Nucleus accumbens (tissue), 56 donors: ENCODE results near the gene PTPRE.

Experiments
- DNase-seq, 56 donors: peaks; one replicate each; lab custom pipeline; 2025; lab: John Stamatoyannopoulos, UW

Gene PTPRE

GRCh38 chr10:127906548-127907377, at the start of gene PTPRE:
PTPRE (plus strand) TSS chr10:127907103; CDS start chr10:128040882, 133,779 bp downstream.
- peak in 36 of 56 donors; percentile 23 to 80 (median 50) for DNase-seq

GRCh38 chr10:127860592-127860991, 46.3 kb upstream of the PTPRE start:
- DNase-seq: no peak

GRCh38 chr10:127863231-127863825, 43.6 kb upstream of the PTPRE start:
- DNase-seq: no peak

- no peak for DNase-seq
Measured at GRCh38 chr10:127866276-127867013, 40.5 kb upstream of the PTPRE start.

GRCh38 chr10:127867805-127868204, 39.1 kb upstream of the PTPRE start:
- no peak for DNase-seq

GRCh38 chr10:127869329-127869728, 37.6 kb upstream of the PTPRE start:
- DNase-seq: no peak

GRCh38 chr10:127871631-127872010, 35.3 kb upstream of the PTPRE start:
- no peak for DNase-seq

- DNase-seq: no peak
Measured at GRCh38 chr10:127872011-127872761, 34.7 kb upstream of the PTPRE start.

- DNase-seq: peak in 1 of 56 donors; percentile 9
Measured at GRCh38 chr10:127872871-127873600, 33.9 kb upstream of the PTPRE start.

GRCh38 chr10:127873901-127874470, 32.9 kb upstream of the PTPRE start:
- DNase-seq: no peak

GRCh38 chr10:127874671-127875448, 32.0 kb upstream of the PTPRE start:
- DNase-seq: no peak

GRCh38 chr10:127875449-127875765, 31.5 kb upstream of the PTPRE start:
- no peak for DNase-seq

GRCh38 chr10:127875916-127876315, 31.0 kb upstream of the PTPRE start:
- no peak for DNase-seq

GRCh38 chr10:127877116-127877515, 29.8 kb upstream of the PTPRE start:
- DNase-seq: no peak

GRCh38 chr10:127877699-127878098, 29.2 kb upstream of the PTPRE start:
- no peak for DNase-seq

- peak in 1 of 56 donors; percentile 10 for DNase-seq
Measured at GRCh38 chr10:127878475-127879055, 28.3 kb upstream of the PTPRE start.

GRCh38 chr10:127880557-127880956, 26.3 kb upstream of the PTPRE start:
- peak in 11 of 56 donors; percentile 5 to 44 (median 21) for DNase-seq

GRCh38 chr10:127881262-127881661, 25.6 kb upstream of the PTPRE start:
- DNase-seq: no peak

- DNase-seq: no peak
Measured at GRCh38 chr10:127882391-127882790, 24.5 kb upstream of the PTPRE start.
